ENCODE measurements around the gene CHD9.

CHD9 gene

DNA sequence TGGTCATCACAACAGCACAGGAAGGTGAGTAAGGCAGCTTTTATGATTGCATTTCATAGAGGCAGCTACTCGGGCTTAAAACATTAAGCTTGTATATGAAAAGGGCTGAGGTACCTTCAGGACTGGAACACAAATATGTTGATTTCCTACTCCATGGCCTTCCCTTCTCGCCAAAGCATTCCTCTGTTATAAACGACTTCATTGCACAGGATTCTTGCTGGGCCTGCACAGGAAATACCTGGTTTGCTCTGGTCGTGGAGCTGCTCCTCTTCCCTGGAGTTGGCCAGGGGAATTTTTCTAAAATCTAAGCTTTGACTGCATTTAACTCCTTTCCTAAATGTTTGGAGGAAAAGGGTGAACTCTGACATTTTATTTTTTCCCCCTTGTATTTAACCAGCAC is 49.0 kb downstream of the CHD9 start:
- no peak for TF ChIP-seq ZFX (IDR thresholded peaks at IDR 0.05)
- TF ChIP-seq, protein P1, sequence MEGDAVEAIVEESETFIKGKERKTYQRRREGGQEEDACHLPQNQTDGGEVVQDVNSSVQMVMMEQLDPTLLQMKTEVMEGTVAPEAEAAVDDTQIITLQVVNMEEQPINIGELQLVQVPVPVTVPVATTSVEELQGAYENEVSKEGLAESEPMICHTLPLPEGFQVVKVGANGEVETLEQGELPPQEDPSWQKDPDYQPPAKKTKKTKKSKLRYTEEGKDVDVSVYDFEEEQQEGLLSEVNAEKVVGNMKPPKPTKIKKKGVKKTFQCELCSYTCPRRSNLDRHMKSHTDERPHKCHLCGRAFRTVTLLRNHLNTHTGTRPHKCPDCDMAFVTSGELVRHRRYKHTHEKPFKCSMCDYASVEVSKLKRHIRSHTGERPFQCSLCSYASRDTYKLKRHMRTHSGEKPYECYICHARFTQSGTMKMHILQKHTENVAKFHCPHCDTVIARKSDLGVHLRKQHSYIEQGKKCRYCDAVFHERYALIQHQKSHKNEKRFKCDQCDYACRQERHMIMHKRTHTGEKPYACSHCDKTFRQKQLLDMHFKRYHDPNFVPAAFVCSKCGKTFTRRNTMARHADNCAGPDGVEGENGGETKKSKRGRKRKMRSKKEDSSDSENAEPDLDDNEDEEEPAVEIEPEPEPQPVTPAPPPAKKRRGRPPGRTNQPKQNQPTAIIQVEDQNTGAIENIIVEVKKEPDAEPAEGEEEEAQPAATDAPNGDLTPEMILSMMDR (conservative IDR thresholded peaks at IDR 0.05), result no peak
- H3K27ac ChIP-seq, result no peak overlapping the region

DNA sequence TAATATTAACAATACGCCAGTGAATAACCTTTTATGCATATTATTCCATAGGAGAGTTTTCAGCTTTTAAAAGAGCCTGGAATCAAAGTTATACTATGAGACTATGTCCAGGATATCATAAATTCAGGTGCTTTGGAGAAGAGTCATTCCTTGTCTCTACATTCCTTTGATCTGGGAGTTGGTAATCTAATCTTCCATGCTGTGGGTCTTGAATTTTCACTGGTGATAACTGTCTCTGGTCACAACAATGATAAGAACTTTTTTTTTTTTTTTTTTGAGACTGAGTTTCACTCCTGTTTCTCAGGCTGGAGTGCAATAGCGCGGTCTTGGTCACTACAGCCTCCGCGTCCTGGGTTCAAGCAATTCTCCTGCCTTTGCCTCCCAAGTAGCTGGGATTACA is 50.8 kb downstream of the CHD9 start:
- no peak overlapping the region for H3K27ac ChIP-seq
- TF ChIP-seq, protein P1 (conservative IDR thresholded peaks at IDR 0.05), result no peak
- TF ChIP-seq ZFX (IDR thresholded peaks at IDR 0.05), result no peak

DNA sequence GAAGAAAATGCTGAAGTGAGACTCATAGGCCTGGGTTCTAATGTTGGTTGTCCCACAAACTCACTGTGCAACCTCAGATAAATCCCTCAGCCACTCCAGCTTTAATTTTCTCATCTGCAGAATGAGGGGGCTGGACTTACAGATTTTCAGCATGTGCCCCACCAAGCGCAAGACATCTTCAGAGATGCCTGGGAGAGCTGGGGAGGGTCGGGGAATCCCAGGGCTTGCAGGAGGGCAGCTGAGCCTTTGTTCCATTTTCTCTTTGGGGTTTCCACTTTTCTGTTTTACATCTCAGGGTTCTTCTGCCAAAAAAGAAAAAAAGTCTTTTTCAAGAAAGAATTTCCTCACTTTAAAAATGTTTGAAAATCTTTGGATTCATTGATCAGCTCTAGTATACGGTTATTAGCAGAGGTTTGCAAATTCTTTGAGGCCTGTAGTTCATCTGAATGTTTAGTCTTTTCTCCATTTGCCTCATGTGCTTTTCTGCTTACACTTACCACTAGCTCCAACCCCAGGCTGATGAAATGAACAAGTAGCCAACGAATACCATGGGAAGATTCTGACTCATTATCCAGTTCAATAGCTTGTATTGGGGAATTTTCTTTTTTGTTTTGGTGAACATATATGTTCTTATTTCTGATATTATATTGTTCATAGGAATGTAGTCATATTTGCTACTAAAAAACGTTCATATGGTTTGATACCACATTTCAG is 56.4 kb downstream of the CHD9 start:
- TF ChIP-seq, protein P1 (conservative IDR thresholded peaks at IDR 0.05), result no peak
- TF ChIP-seq ZFX (IDR thresholded peaks at IDR 0.05), result no peak
- no peak overlapping the region for H3K27ac ChIP-seq

DNA sequence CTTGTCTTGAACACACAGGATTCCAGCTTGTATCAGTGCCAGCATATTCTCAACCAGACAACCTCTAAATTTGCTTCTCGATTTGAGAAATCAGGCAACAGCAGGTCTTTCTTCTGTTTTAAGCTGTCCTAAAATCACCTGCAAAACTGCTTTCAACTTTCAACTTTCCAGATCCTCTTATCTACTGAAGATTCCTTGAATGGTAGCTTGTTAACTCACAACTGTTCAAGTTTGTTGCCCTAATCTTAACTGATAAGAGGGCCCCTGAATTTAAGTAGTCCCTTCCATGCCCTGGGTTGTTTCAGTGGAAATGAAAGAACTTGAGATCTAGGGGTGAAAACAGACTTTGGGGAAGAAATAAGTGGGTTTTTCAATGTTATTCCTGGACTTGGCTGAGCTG is 57.2 kb downstream of the CHD9 start:
- TF ChIP-seq, protein P1 (conservative IDR thresholded peaks at IDR 0.05), result no peak
- TF ChIP-seq ZFX (IDR thresholded peaks at IDR 0.05), result no peak
- H3K27ac ChIP-seq, result no peak overlapping the region

DNA sequence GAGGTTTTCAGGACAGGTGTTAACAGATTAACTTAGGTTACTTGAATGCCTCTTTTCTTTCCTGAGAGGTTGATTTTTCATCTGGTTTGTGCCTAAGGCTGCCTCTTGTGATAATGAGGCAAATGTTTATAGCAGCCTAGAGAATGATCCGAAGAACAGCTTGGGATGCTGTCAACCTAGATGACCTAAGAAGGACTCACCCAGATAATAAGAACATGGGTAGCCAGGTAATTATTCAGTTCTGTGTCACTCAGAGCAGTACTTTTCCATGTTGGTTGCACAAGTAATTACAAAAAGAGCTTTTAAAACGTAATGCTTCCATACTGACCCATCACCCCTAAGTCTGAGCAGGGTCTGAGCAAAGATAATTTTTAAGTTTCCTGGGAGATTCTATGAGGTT is 60.3 kb downstream of the CHD9 start:
- no peak for TF ChIP-seq ZFX (IDR thresholded peaks at IDR 0.05)
- TF ChIP-seq, protein P1 (conservative IDR thresholded peaks at IDR 0.05), result no peak
- no peak overlapping the region for H3K27ac ChIP-seq

DNA sequence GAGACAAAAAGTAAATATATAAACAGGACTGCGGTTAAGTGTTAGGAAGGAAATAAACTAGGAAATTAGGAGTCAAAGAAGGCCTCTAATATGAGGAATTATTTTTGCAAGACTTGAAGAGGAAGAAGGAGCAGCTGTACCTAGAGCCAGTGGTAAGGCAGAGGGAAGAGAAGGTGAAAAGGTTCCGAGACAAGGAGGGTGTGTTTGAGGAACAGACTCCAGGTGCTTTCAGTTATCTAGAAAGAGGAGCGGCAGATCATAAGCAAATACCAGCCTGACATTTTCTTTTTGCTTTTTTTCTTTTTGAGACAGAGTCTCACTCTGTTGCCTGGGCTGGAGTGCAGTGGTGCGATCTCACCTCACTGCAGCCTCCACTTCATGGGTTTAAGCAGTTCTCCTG is 61.0 kb downstream of the CHD9 start:
- H3K27ac ChIP-seq, result no peak overlapping the region
- TF ChIP-seq, protein P1 (conservative IDR thresholded peaks at IDR 0.05), result no peak
- TF ChIP-seq ZFX (IDR thresholded peaks at IDR 0.05), result no peak

DNA sequence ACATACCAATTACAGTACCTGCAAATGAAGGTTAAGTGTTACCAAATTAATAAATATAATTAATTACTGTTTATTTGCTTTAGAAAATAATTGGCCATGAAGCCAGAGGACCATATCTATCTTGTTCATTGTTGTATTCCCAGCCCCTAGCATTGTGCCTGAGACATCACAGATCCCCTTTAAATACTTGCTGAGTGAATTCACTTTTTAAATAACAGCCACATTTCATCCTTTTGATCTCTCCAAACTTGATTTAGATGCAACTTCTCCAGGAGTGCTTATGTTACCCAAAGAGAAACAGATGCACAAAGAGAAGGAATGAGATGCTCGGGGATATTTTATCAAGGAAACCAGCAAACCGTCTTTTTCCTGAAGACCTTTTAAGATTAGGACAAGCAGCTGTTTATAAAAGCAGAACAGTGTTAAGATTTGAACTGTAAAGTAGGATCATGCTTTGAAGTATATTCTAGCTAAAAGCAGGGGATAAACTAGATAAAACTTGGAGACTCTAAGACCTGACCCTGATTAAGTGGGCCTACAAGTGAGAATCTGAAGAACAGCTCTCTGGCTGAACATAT is 66.3 kb downstream of the CHD9 start:
- TF ChIP-seq ZFX (IDR thresholded peaks at IDR 0.05), result no peak
- TF ChIP-seq, protein P1 (conservative IDR thresholded peaks at IDR 0.05), result no peak
- H3K27ac ChIP-seq, result no peak overlapping the region

Data from C4-2B (cell line).